Activated CD4-positive, CD25-positive, alpha-beta regulatory T cell treated with anti-CD3 and anti-CD28 coated beads, Interleukin-2, amount 50 U/mL, for 16 hours (primary cell): ENCODE measurements around the gene ACACA.
"Not testable (repeated sequence)": the region's sequence is repeated elsewhere in the genome, so short reads cannot be mapped to it uniquely, and the experiment has no call there.

Experiments
- DNase-seq: peaks from one replicate; pipeline ENCODE4 v3.0.0-alpha.2; 2020; ENCODE audit warnings: low read depth, low spot score

ACACA gene

GRCh38 chr17:37177254-37177870, 229.3 kb downstream of the ACACA start:
- no peak for DNase-seq

- DNase-seq = no peak
Observed at GRCh38 chr17:37176723-37177122, 229.9 kb downstream of the ACACA start.

GRCh38 chr17:37174205-37174604, 232.4 kb downstream of the ACACA start:
- DNase-seq = no peak

GRCh38 chr17:37170881-37171425, 235.7 kb downstream of the ACACA start:
- no peak for DNase-seq

- no peak for DNase-seq
Observed at GRCh38 chr17:37168731-37169353, 237.8 kb downstream of the ACACA start.

GRCh38 chr17:37167756-37168155, 238.9 kb downstream of the ACACA start:
- DNase-seq = no peak

- no peak for DNase-seq
Observed at GRCh38 chr17:37164057-37164456, 242.6 kb downstream of the ACACA start.

GRCh38 chr17:37162800-37163199, 243.8 kb downstream of the ACACA start:
- DNase-seq = no peak

- DNase-seq = no peak
Observed at GRCh38 chr17:37160944-37161343, 245.7 kb downstream of the ACACA start.

GRCh38 chr17:37158290-37158689, 248.3 kb downstream of the ACACA start:
- no peak for DNase-seq

GRCh38 chr17:37148156-37148555, 258.5 kb downstream of the ACACA start:
- no peak for DNase-seq

GRCh38 chr17:37147301-37147812, 259.3 kb downstream of the ACACA start:
- DNase-seq = no peak

- no peak for DNase-seq
Observed at GRCh38 chr17:37146086-37147064, 260.3 kb downstream of the ACACA start.

GRCh38 chr17:37144075-37144701, 262.4 kb downstream of the ACACA start:
- no peak for DNase-seq

GRCh38 chr17:37143558-37143957, 263.1 kb downstream of the ACACA start:
- DNase-seq = not testable (repeated sequence)

- no peak for DNase-seq
Observed at GRCh38 chr17:37142294-37142896, 264.2 kb downstream of the ACACA start.

GRCh38 chr17:37138571-37139120, 268.0 kb downstream of the ACACA start:
- no peak for DNase-seq

GRCh38 chr17:37137906-37138514, 268.6 kb downstream of the ACACA start:
- DNase-seq = no peak

GRCh38 chr17:37137070-37137610, 269.5 kb downstream of the ACACA start:
- no peak for DNase-seq

- DNase-seq = no peak
Observed at GRCh38 chr17:37135576-37135975, 271.1 kb downstream of the ACACA start.
